Amygdala (tissue), 56 donors: ENCODE data around the gene EGFLAM.
A peak's percentile ranks its signal among the peaks of the same experiment; 100 is the strongest.

Source experiments
- DNase-seq, 56 donors: peaks; one replicate each; lab custom pipeline; 2025; lab: John Stamatoyannopoulos, UW

Gene EGFLAM

GRCh38 chr5:38465061-38465460 is 206.7 kb downstream of the EGFLAM start:
- no peak for DNase-seq

GRCh38 chr5:38465702-38466423 is 207.5 kb downstream of the EGFLAM start:
- peak in 1 of 56 donors; percentile 49 for DNase-seq

GRCh38 chr5:38466424-38467189 is 208.2 kb downstream of the EGFLAM start:
- DNase-seq = peak in 49 of 56 donors; percentile 20 to 86 (median 62)

- peak in 36 of 56 donors; percentile 14 to 79 (median 46) for DNase-seq
Measured at GRCh38 chr5:38467353-38468040, 209.1 kb downstream of the EGFLAM start.

GRCh38 chr5:38468202-38468673 is 209.9 kb downstream of the EGFLAM start:
- no peak for DNase-seq

GRCh38 chr5:38468978-38469706 is 210.8 kb downstream of the EGFLAM start:
- peak in 31 of 56 donors; percentile 6 to 71 (median 40) for DNase-seq

GRCh38 chr5:38469707-38470267 is 211.4 kb downstream of the EGFLAM start:
- no peak for DNase-seq

GRCh38 chr5:38471709-38472108 is 213.3 kb downstream of the EGFLAM start:
- no peak for DNase-seq

- no peak for DNase-seq
Measured at GRCh38 chr5:38472541-38472940, 214.2 kb downstream of the EGFLAM start.

GRCh38 chr5:38473008-38473407 is 214.6 kb downstream of the EGFLAM start:
- DNase-seq = no peak

GRCh38 chr5:38478166-38478565 is 219.8 kb downstream of the EGFLAM start:
- DNase-seq = no peak

GRCh38 chr5:38478878-38479277 is 220.5 kb downstream of the EGFLAM start:
- DNase-seq = no peak

GRCh38 chr5:38479315-38479904 is 221.1 kb downstream of the EGFLAM start:
- no peak for DNase-seq

- DNase-seq = no peak
Measured at GRCh38 chr5:38483805-38484398, 225.5 kb downstream of the EGFLAM start.

- DNase-seq = no peak
Measured at GRCh38 chr5:38494175-38494574, 235.8 kb downstream of the EGFLAM start.

GRCh38 chr5:38494763-38495162 is 236.4 kb downstream of the EGFLAM start:
- DNase-seq = no peak

- peak in 4 of 56 donors; percentile 10 to 35 (median 22) for DNase-seq
Measured at GRCh38 chr5:38497946-38498345, 239.6 kb downstream of the EGFLAM start.

- no peak for DNase-seq
Measured at GRCh38 chr5:38500573-38501260, 242.4 kb downstream of the EGFLAM start.

GRCh38 chr5:38506302-38506701 is 247.9 kb downstream of the EGFLAM start:
- no peak for DNase-seq
